Measurements from ENCODE around the gene PCNX2.

PCNX2 gene

GRCh38 chr1:233075915-233076295 is 219.6 kb downstream of the PCNX2 start:
- Histone ChIP-seq H3K27me3 (ENCODE audit: insufficient read depth, low read length) (no peaks in the 10 kb centered on the region), H3K4me1 (ENCODE audit: control insufficient read depth in 1 of 2, insufficient read depth in 2 of 2, low read length in 2 of 2) (peaks cover 0 to 1% of the 10 kb centered on the region in 2 experiments), H3K79me1 (ENCODE audit: low read length) (peaks cover 7% of the 10 kb centered on the region), H3K4me2 (ENCODE audit: low read length) (no peak overlapping the region), H3K27ac (ENCODE audit: low read depth, low read length) (no peak overlapping the region), H2AFZ (ENCODE audit: insufficient read depth, low read length, poor library complexity) (no peak overlapping the region), H2BK12ac (ENCODE audit: low read length) (no peak overlapping the region), H3K9ac (ENCODE audit: low read length) (no peak overlapping the region), H3K4ac (ENCODE audit: low read depth, low read length) (no peak overlapping the region), H3K36me3 (ENCODE audit: control insufficient read depth in 1 of 2, insufficient read depth in 2 of 2, low read length in 2 of 2) (no peaks in the 10 kb centered on the region), H3K14ac (ENCODE audit: low read length) (no peak overlapping the region), H2BK5ac (ENCODE audit: low read depth, low read length, poor library complexity) (no peak overlapping the region), H2BK120ac (ENCODE audit: insufficient read depth, low read length, poor library complexity) (no peak overlapping the region), H4K8ac (ENCODE audit: low read depth, low read length) (no peak overlapping the region), H3K18ac (ENCODE audit: low read length) (no peak overlapping the region), H2AK5ac (ENCODE audit: low read length) (no peak overlapping the region), H3K79me2 (ENCODE audit: control insufficient read depth, insufficient read depth, low read length, poor library complexity) (no peaks in the 10 kb centered on the region), H4K12ac (ENCODE audit: low read depth, low read length) (no peak overlapping the region), H4K91ac (ENCODE audit: low read depth, low read length) (no peak overlapping the region), H3K4me3 (ENCODE audit: low read depth, low read length) (no peak overlapping the region), H3K23ac (ENCODE audit: low read length) (no peak overlapping the region), H3K9me3 (ENCODE audit: insufficient read depth, low read depth, low read length) (no peaks in the 10 kb centered on the region)
- DNase-seq = no peak
- WGBS (ENCODE audit: extremely low coverage, insufficient coverage, insufficient read length) = no CpG with 5 or more reads among the region's 1 CpG

GRCh38 chr1:233066087-233066486 is 229.4 kb downstream of the PCNX2 start:
- no peak overlapping the region for H4K8ac ChIP-seq (ENCODE audit: low read depth, low read length)
- peaks cover 0 to 2% of the 10 kb centered on the region in 2 experiments for H3K36me3 ChIP-seq (ENCODE audit: control insufficient read depth in 1 of 2, insufficient read depth in 2 of 2, low read length in 2 of 2)
- WGBS (ENCODE audit: extremely low coverage, insufficient coverage, insufficient read length) = no CpG with 5 or more reads among the region's 2 CpGs
- H4K12ac ChIP-seq (ENCODE audit: low read depth, low read length) = no peak overlapping the region
- H3K79me2 ChIP-seq (ENCODE audit: control insufficient read depth, insufficient read depth, low read length, poor library complexity) = no peaks in the 10 kb centered on the region
- no peak overlapping the region for H2AK5ac ChIP-seq (ENCODE audit: low read length)
- no peak overlapping the region for H3K14ac ChIP-seq (ENCODE audit: low read length)
- H3K4me1 ChIP-seq (ENCODE audit: control insufficient read depth in 1 of 2, insufficient read depth in 2 of 2, low read length in 2 of 2) = peaks cover 0 to 2% of the 10 kb centered on the region in 2 experiments
- H3K79me1 ChIP-seq (ENCODE audit: low read length) = no peaks in the 10 kb centered on the region
- no peak overlapping the region for H3K4me3 ChIP-seq (ENCODE audit: low read depth, low read length)
- no peak overlapping the region for H3K9ac ChIP-seq (ENCODE audit: low read length)
- no peak overlapping the region for H2BK120ac ChIP-seq (ENCODE audit: insufficient read depth, low read length, poor library complexity)
- peaks cover 2% of the 10 kb centered on the region for H3K9me3 ChIP-seq (ENCODE audit: insufficient read depth, low read depth, low read length)
- no peak for DNase-seq
- H2BK12ac ChIP-seq (ENCODE audit: low read length) = no peak overlapping the region
- H3K18ac ChIP-seq (ENCODE audit: low read length) = no peak overlapping the region
- H3K27ac ChIP-seq (ENCODE audit: low read depth, low read length) = no peak overlapping the region
- no peak overlapping the region for H3K23ac ChIP-seq (ENCODE audit: low read length)
- H3K4ac ChIP-seq (ENCODE audit: low read depth, low read length) = no peak overlapping the region
- no peak overlapping the region for H2AFZ ChIP-seq (ENCODE audit: insufficient read depth, low read length, poor library complexity)
- no peak overlapping the region for H3K4me2 ChIP-seq (ENCODE audit: low read length)
- H3K27me3 ChIP-seq (ENCODE audit: insufficient read depth, low read length) = no peaks in the 10 kb centered on the region
- no peak overlapping the region for H2BK5ac ChIP-seq (ENCODE audit: low read depth, low read length, poor library complexity)
- H4K91ac ChIP-seq (ENCODE audit: low read depth, low read length) = no peak overlapping the region

GRCh38 chr1:233065685-233066084 is 229.8 kb downstream of the PCNX2 start:
- H3K23ac ChIP-seq (ENCODE audit: low read length) = no peak overlapping the region
- no peak overlapping the region for H2AFZ ChIP-seq (ENCODE audit: insufficient read depth, low read length, poor library complexity)
- H3K4me3 ChIP-seq (ENCODE audit: low read depth, low read length) = no peak overlapping the region
- H3K36me3 ChIP-seq (ENCODE audit: control insufficient read depth in 1 of 2, insufficient read depth in 2 of 2, low read length in 2 of 2) = peaks cover 0 to 2% of the 10 kb centered on the region in 2 experiments
- no peaks in the 10 kb centered on the region for H3K27me3 ChIP-seq (ENCODE audit: insufficient read depth, low read length)
- no peak overlapping the region for H3K18ac ChIP-seq (ENCODE audit: low read length)
- no peak overlapping the region for H3K27ac ChIP-seq (ENCODE audit: low read depth, low read length)
- H2AK5ac ChIP-seq (ENCODE audit: low read length) = no peak overlapping the region
- no peak for DNase-seq
- no peak overlapping the region for H3K14ac ChIP-seq (ENCODE audit: low read length)
- H3K4me2 ChIP-seq (ENCODE audit: low read length) = no peak overlapping the region
- H3K79me2 ChIP-seq (ENCODE audit: control insufficient read depth, insufficient read depth, low read length, poor library complexity) = no peaks in the 10 kb centered on the region
- no peak overlapping the region for H4K8ac ChIP-seq (ENCODE audit: low read depth, low read length)
- H3K79me1 ChIP-seq (ENCODE audit: low read length) = no peaks in the 10 kb centered on the region
- no peak overlapping the region for H2BK12ac ChIP-seq (ENCODE audit: low read length)
- H3K4ac ChIP-seq (ENCODE audit: low read depth, low read length) = no peak overlapping the region
- H3K4me1 ChIP-seq (ENCODE audit: control insufficient read depth in 1 of 2, insufficient read depth in 2 of 2, low read length in 2 of 2) = peaks cover 0 to 2% of the 10 kb centered on the region in 2 experiments
- H4K91ac ChIP-seq (ENCODE audit: low read depth, low read length) = no peak overlapping the region
- H3K9ac ChIP-seq (ENCODE audit: low read length) = no peak overlapping the region
- no peak overlapping the region for H4K12ac ChIP-seq (ENCODE audit: low read depth, low read length)
- H3K9me3 ChIP-seq (ENCODE audit: insufficient read depth, low read depth, low read length) = peaks cover 2% of the 10 kb centered on the region
- H2BK120ac ChIP-seq (ENCODE audit: insufficient read depth, low read length, poor library complexity) = no peak overlapping the region
- WGBS (ENCODE audit: extremely low coverage, insufficient coverage, insufficient read length) = no CpG with 5 or more reads among the region's 2 CpGs
- H2BK5ac ChIP-seq (ENCODE audit: low read depth, low read length, poor library complexity) = no peak overlapping the region

- no peak overlapping the region for H3K4me3 ChIP-seq (ENCODE audit: low read depth, low read length)
- H3K23ac ChIP-seq (ENCODE audit: low read length) = no peak overlapping the region
- no peak overlapping the region for H3K9ac ChIP-seq (ENCODE audit: low read length)
- H3K27me3 ChIP-seq (ENCODE audit: insufficient read depth, low read length) = no peaks in the 10 kb centered on the region
- H2BK120ac ChIP-seq (ENCODE audit: insufficient read depth, low read length, poor library complexity) = no peak overlapping the region
- H3K79me2 ChIP-seq (ENCODE audit: control insufficient read depth, insufficient read depth, low read length, poor library complexity) = no peaks in the 10 kb centered on the region
- peaks cover 2% of the 10 kb centered on the region for H3K9me3 ChIP-seq (ENCODE audit: insufficient read depth, low read depth, low read length)
- no peak overlapping the region for H2BK12ac ChIP-seq (ENCODE audit: low read length)
- no peak overlapping the region for H2AFZ ChIP-seq (ENCODE audit: insufficient read depth, low read length, poor library complexity)
- no peaks in the 10 kb centered on the region for H3K79me1 ChIP-seq (ENCODE audit: low read length)
- DNase-seq = no peak
- no peak overlapping the region for H4K91ac ChIP-seq (ENCODE audit: low read depth, low read length)
- H3K4me1 ChIP-seq (ENCODE audit: control insufficient read depth in 1 of 2, insufficient read depth in 2 of 2, low read length in 2 of 2) = peaks cover 0 to 2% of the 10 kb centered on the region in 2 experiments
- peaks cover 0 to 2% of the 10 kb centered on the region in 2 experiments for H3K36me3 ChIP-seq (ENCODE audit: control insufficient read depth in 1 of 2, insufficient read depth in 2 of 2, low read length in 2 of 2)
- no peak overlapping the region for H3K18ac ChIP-seq (ENCODE audit: low read length)
- H3K14ac ChIP-seq (ENCODE audit: low read length) = no peak overlapping the region
- no peak overlapping the region for H4K8ac ChIP-seq (ENCODE audit: low read depth, low read length)
- no peak overlapping the region for H3K4ac ChIP-seq (ENCODE audit: low read depth, low read length)
- WGBS (ENCODE audit: extremely low coverage, insufficient coverage, insufficient read length) = no CpG with 5 or more reads among the region's 1 CpG
- H2BK5ac ChIP-seq (ENCODE audit: low read depth, low read length, poor library complexity) = no peak overlapping the region
- no peak overlapping the region for H2AK5ac ChIP-seq (ENCODE audit: low read length)
- H3K4me2 ChIP-seq (ENCODE audit: low read length) = no peak overlapping the region
- H4K12ac ChIP-seq (ENCODE audit: low read depth, low read length) = no peak overlapping the region
- H3K27ac ChIP-seq (ENCODE audit: low read depth, low read length) = no peak overlapping the region
Measured at GRCh38 chr1:233064988-233065387, 230.5 kb downstream of the PCNX2 start.
